ENCODE data around the gene CDK6.

CDK6 gene

GRCh38 chr7:92569137-92569536, 267.2 kb downstream of the CDK6 start:
- DNase-seq, result no peak

- DNase-seq, result no peak
Measured at GRCh38 chr7:92567460-92567859, 268.9 kb downstream of the CDK6 start.

GRCh38 chr7:92563345-92563744, 273.0 kb downstream of the CDK6 start:
- DNase-seq, result no peak

GRCh38 chr7:92560602-92561001, 275.8 kb downstream of the CDK6 start:
- no peak for DNase-seq

GRCh38 chr7:92557808-92558362, 278.5 kb downstream of the CDK6 start:
- no peak for DNase-seq

- no peak for DNase-seq
Measured at GRCh38 chr7:92557249-92557648, 279.1 kb downstream of the CDK6 start.

Measured in suppressor macrophage (primary cell).